Neural crest cell (in vitro differentiated cells): ENCODE results near the gene MYBPC2. TPM values are rescaled to one million over a fixed set of nuclear protein-coding genes. Genes with fewer than 3 reads are reported as not detected.

Experiments used
- DNase-seq: peaks from one replicate; pipeline ENCODE4 v3.0.0; 2021; ENCODE audit warnings: low read depth, mixed read lengths, low spot score
- H3K27ac Mint-ChIP-seq: one replicate; pipeline ENCODE4 v1.8.0; 2021; ENCODE audit warnings: mild to moderate bottlenecking, mixed read lengths; ENCODE audit not compliant: unreplicated experiment
- H3K27me3 Mint-ChIP-seq: 2 replicates; pipeline ENCODE4 v1.8.0; 2021; ENCODE audit warnings: low read depth, mild to moderate bottlenecking, mixed read lengths
- H3K36me3 Mint-ChIP-seq: 2 replicates; pipeline ENCODE4 v1.8.0; 2021; ENCODE audit warnings: low read depth, mild to moderate bottlenecking, mixed read lengths
- H3K4me1 Mint-ChIP-seq: 2 replicates; pipeline ENCODE4 v1.8.0; 2021; ENCODE audit warnings: mixed read lengths
- H3K4me3 Mint-ChIP-seq: one replicate; pipeline ENCODE4 v1.8.0; 2021; ENCODE audit warnings: mild to moderate bottlenecking, mixed read lengths
- H3K9me3 Mint-ChIP-seq: 2 replicates; pipeline ENCODE4 v1.8.0; 2021; ENCODE audit warnings: mixed read lengths
- total RNA-seq: library from RNA; stranded (reverse); gene quantifications from 2 replicates; pipeline ENCODE4 v1.2.1, GENCODE V29; 2021
- TF ChIP-seq, protein P1 (sequence below): fragments of 200-600 bp; sonication (generic); conservative IDR thresholded peaks from 2 replicates; pipeline ENCODE4 v1.5.0; 2021; ENCODE audit warnings: antibody characterized with exemption, mild to moderate bottlenecking

The MYBPC2 gene
- total RNA-seq, 1 donor from 2014 or later = not detected

DNA sequence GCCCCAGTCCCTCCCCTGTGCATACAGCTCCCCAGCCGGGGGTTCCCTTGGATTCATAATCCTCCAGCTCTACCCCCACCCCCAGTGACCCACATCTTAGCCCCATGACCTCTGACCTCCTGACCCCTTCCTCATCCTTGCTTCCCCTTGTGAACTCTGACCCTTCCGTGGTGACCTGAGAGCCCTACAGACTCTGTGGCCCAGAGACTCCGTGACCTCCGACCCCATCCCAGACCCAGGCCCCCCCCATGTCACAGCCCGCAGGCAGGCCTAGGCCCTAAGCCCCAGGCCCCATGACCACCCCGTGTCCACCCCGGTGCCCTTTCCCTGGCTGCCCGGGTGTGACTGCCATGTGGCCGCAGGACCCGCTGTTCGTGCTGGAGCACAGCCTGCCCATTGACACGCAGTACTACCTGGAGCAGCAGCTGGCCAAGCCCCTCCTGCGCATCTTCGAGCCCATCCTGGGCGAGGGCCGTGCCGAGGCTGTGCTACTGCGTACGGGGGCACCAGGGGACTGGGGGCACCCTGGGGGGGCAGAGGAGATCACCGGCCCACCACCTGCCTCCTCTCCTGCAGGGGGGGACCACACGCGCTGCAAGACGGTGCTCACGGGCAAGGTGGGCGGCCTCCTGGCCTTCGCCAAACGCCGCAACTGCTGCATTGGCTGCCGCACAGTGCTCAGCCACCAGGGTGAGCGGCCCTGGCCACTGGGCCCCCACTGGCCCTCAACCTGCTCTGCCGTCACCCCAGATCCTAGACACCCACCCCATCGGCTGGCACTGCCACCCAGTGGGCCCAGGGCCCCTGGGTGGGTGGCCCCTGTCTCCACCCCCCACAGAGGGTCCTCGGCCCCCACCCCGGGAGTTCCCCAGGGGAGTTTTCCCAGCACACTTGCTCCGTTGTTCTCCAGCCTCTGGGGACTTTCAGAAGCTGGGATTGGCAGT lies 16.4 kb upstream of the MYBPC2 start:
- Mint-ChIP-seq H3K36me3 (peaks cover 3% of the 10 kb centered on the region), H3K27ac (no peak overlapping the region), H3K4me1 (peaks cover 16% of the 10 kb centered on the region), H3K9me3 (no peaks in the 10 kb centered on the region), H3K4me3 (no peak overlapping the region), H3K27me3 (peaks cover 30% of the 10 kb centered on the region)
- TF ChIP-seq, protein P1, sequence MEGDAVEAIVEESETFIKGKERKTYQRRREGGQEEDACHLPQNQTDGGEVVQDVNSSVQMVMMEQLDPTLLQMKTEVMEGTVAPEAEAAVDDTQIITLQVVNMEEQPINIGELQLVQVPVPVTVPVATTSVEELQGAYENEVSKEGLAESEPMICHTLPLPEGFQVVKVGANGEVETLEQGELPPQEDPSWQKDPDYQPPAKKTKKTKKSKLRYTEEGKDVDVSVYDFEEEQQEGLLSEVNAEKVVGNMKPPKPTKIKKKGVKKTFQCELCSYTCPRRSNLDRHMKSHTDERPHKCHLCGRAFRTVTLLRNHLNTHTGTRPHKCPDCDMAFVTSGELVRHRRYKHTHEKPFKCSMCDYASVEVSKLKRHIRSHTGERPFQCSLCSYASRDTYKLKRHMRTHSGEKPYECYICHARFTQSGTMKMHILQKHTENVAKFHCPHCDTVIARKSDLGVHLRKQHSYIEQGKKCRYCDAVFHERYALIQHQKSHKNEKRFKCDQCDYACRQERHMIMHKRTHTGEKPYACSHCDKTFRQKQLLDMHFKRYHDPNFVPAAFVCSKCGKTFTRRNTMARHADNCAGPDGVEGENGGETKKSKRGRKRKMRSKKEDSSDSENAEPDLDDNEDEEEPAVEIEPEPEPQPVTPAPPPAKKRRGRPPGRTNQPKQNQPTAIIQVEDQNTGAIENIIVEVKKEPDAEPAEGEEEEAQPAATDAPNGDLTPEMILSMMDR = no peak
- no peak for DNase-seq

DNA sequence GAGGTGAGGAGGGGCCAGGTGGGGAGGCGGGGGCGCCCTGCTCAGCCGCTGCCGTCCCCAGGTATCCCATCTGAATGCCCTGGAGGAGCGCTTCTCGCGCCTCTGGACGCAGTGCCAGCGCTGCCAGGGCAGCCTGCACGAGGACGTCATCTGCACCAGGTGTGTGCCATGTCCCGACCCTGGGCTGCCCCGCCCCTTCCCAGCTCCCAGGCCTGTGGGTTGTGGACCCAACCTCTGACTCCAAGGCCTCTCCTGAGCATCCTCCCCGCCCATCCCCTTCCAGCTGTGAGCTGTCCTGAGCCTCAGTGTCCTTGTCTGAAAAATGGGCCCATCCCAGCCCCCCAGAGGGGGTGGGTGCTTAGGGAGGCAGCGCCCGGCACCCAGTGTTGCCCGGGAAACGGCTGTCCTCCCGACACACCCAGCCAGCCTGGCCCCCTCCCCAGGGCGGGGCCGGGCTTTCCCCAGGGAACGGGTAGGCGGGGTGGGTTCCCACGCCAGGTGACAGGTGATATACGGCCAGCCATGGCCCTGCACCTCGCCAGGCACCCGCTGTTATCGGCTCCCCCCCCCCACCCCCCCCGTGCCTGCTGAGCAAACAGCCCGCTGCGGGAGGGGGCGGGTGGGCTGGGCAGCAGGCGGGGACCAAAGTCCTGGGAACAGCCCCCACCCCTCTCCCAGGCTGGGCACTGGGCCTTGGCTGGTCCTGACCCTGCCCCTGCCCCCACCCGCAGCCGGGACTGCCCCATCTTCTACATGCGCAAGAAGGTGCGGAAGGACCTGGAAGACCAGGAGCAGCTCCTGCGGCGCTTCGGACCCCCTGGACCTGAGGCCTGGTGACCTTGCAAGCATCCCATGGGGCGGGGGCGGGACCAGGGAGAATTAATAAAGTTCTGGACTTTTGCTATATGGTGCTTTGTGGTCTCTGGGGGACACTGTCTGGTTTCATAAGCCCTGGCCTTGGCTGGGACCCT lies 15.3 kb upstream of the MYBPC2 start:
- Mint-ChIP-seq H3K4me1 (peaks cover 20% of the 10 kb centered on the region), H3K36me3 (peaks cover 3% of the 10 kb centered on the region), H3K27me3 (peaks cover 34% of the 10 kb centered on the region), H3K4me3 (no peak overlapping the region), H3K27ac (no peak overlapping the region), H3K9me3 (no peaks in the 10 kb centered on the region)
- DNase-seq = no peak
- TF ChIP-seq, protein P1 = no peak

GRCh38 chr19:50418176-50419021 lies 14.3 kb upstream of the MYBPC2 start, which contains the start of gene SPIB:
SPIB (plus strand) TSS chr19:50418938; CDS start chr19:50418963, 25 bp downstream.
- H3K36me3 Mint-ChIP-seq = no peaks in the 10 kb centered on the region
- H3K27me3 Mint-ChIP-seq = peaks cover 34% of the 10 kb centered on the region
- H3K4me1 Mint-ChIP-seq = peaks cover 20% of the 10 kb centered on the region
- H3K27ac Mint-ChIP-seq = no peak within 1 kb of the TSS
- peak within 1 kb of the TSS; percentile 32 for H3K4me3 Mint-ChIP-seq
- no peaks in the 10 kb centered on the region for H3K9me3 Mint-ChIP-seq
- TF ChIP-seq, protein P1 = no peak
- no peak for DNase-seq

GRCh38 chr19:50419022-50419579 lies 13.6 kb upstream of the MYBPC2 start:
- Mint-ChIP-seq H3K4me3 (peak overlapping the region; percentile 32), H3K27me3 (peaks cover 34% of the 10 kb centered on the region), H3K27ac (no peak overlapping the region), H3K9me3 (no peaks in the 10 kb centered on the region), H3K36me3 (no peaks in the 10 kb centered on the region), H3K4me1 (peaks cover 20% of the 10 kb centered on the region)
- TF ChIP-seq, protein P1 = no peak
- no peak for DNase-seq
